SJSA1 (cell line): Measurements from ENCODE around the gene PLXND1. TPM values are rescaled to one million over a fixed set of nuclear protein-coding genes. Genes with fewer than 3 reads are reported as not detected.

Source experiments
- DNase-seq, 2 experiments: peaks; one replicate each; pipeline ENCODE4 v3.0.0-alpha.2; 2015 to 2020; ENCODE audit warnings: low spot score in 2 of 2, low read depth in 1 of 2
- H3K27ac ChIP-seq: fragments of 250-450 bp; sonication (Bioruptor Pico); 2 replicates; pipeline ENCODE4 v1.5.1; 2020; ENCODE audit warnings: mild to moderate bottlenecking, moderate library complexity
- H3K27me3 ChIP-seq: fragments of 250-450 bp; sonication (Bioruptor Pico); replicated peaks from 2 replicates; pipeline ENCODE4 v1.5.1; 2020; ENCODE audit warnings: mild to moderate bottlenecking, moderate library complexity
- H3K36me3 ChIP-seq: fragments of 250-450 bp; sonication (Bioruptor Pico); 2 replicates; pipeline ENCODE4 v1.5.1; 2020; ENCODE audit warnings: mild to moderate bottlenecking
- H3K4me1 ChIP-seq: fragments of 250-450 bp; sonication (Bioruptor Pico); replicated peaks from 2 replicates; pipeline ENCODE4 v1.6.1; 2021; ENCODE audit warnings: mild to moderate bottlenecking
- H3K4me3 ChIP-seq: fragments of 250-450 bp; sonication (Bioruptor Pico); 2 replicates; pipeline ENCODE4 v1.5.1; 2020; ENCODE audit warnings: mild to moderate bottlenecking
- H3K9me3 ChIP-seq: fragments of 250-450 bp; sonication (Bioruptor Pico); replicated peaks from 2 replicates; pipeline ENCODE4 v1.5.1; 2020; ENCODE audit warnings: mild to moderate bottlenecking
- total RNA-seq: library from RNA; depleted of rRNA; stranded (reverse); fragments of >200 nt; shearing (Covaris generic); gene quantifications from 2 replicates; pipeline ENCODE4 v1.2.3, GENCODE V29; 2014

The PLXND1 gene
- total RNA-seq, 1 experiment from 2014 or later, result 80.1 TPM

DNA sequence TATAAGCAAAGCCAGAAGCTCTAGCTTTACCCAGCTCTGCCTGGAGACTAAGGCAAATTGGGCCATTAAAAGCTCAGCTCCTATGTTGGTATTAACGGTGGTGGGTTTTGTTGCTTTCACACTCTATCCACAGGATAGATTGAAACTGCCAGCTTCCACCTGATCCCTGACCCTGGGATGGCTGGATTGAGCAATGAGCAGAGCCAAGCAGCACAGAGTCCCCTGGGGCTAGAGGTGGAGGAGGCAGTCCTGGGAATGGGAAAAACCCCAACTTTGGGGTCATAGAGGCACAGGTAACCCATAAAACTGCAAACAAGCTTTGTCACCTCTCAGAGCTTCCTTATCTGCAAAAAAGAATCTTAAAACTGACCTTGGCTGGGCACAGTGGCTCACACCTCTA lies 71.4 kb downstream of the PLXND1 start:
- H3K36me3 ChIP-seq, result no peaks in the 10 kb centered on the region
- no peaks in the 10 kb centered on the region for H3K9me3 ChIP-seq
- DNase-seq, result no peak
- no peak overlapping the region for H3K4me3 ChIP-seq
- H3K27ac ChIP-seq, result no peak overlapping the region
- H3K4me1 ChIP-seq, result peaks cover 14% of the 10 kb centered on the region
- no peaks in the 10 kb centered on the region for H3K27me3 ChIP-seq

GRCh38 chr3:129534428-129535027 lies 71.9 kb downstream of the PLXND1 start:
- no peak overlapping the region for H3K4me3 ChIP-seq
- DNase-seq, result no peak
- H3K27ac ChIP-seq, result no peak overlapping the region
- no peaks in the 10 kb centered on the region for H3K27me3 ChIP-seq
- H3K36me3 ChIP-seq, result no peaks in the 10 kb centered on the region
- H3K9me3 ChIP-seq, result no peaks in the 10 kb centered on the region
- H3K4me1 ChIP-seq, result peaks cover 20% of the 10 kb centered on the region

DNA sequence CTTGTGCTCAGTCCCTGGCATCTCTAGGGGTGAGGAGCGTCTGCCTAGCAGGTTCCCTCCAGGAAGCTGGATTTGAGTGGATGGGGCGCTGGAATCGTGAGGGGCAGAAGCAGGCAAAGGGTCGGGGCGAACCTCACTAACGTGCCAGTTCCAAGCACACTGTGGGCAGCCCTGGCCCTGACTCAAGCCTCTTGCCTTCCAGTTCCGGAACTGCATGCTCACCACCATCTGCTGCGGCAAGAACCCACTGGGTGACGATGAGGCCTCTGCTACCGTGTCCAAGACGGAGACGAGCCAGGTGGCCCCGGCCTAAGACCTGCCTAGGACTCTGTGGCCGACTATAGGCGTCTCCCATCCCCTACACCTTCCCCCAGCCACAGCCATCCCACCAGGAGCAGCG lies 73.1 kb downstream of the PLXND1 start:
- Histone ChIP-seq H3K4me1 (peaks cover 24% of the 10 kb centered on the region), H3K4me3 (no peak overlapping the region), H3K27ac (no peak overlapping the region), H3K36me3 (no peaks in the 10 kb centered on the region), H3K9me3 (no peaks in the 10 kb centered on the region), H3K27me3 (no peaks in the 10 kb centered on the region)
- no peak for DNase-seq

GRCh38 chr3:129532261-129532660 lies 74.2 kb downstream of the PLXND1 start:
- H3K36me3 ChIP-seq, result no peaks in the 10 kb centered on the region
- H3K9me3 ChIP-seq, result no peaks in the 10 kb centered on the region
- H3K4me3 ChIP-seq, result no peak overlapping the region
- H3K27me3 ChIP-seq, result no peaks in the 10 kb centered on the region
- DNase-seq, result no peak
- peaks cover 24% of the 10 kb centered on the region for H3K4me1 ChIP-seq
- H3K27ac ChIP-seq, result no peak overlapping the region

- no peak overlapping the region for H3K4me3 ChIP-seq
- H3K4me1 ChIP-seq, result peaks cover 24% of the 10 kb centered on the region
- H3K9me3 ChIP-seq, result no peaks in the 10 kb centered on the region
- DNase-seq, result no peak
- H3K36me3 ChIP-seq, result no peaks in the 10 kb centered on the region
- no peaks in the 10 kb centered on the region for H3K27me3 ChIP-seq
- H3K27ac ChIP-seq, result no peak overlapping the region
Measured at GRCh38 chr3:129531699-129532098, 74.8 kb downstream of the PLXND1 start.

- Histone ChIP-seq H3K27ac (no peak overlapping the region), H3K27me3 (no peaks in the 10 kb centered on the region), H3K9me3 (no peaks in the 10 kb centered on the region), H3K4me1 (peaks cover 24% of the 10 kb centered on the region), H3K4me3 (no peak overlapping the region), H3K36me3 (no peaks in the 10 kb centered on the region)
- no peak for DNase-seq
Measured at GRCh38 chr3:129530821-129531220, 75.7 kb downstream of the PLXND1 start.

DNA sequence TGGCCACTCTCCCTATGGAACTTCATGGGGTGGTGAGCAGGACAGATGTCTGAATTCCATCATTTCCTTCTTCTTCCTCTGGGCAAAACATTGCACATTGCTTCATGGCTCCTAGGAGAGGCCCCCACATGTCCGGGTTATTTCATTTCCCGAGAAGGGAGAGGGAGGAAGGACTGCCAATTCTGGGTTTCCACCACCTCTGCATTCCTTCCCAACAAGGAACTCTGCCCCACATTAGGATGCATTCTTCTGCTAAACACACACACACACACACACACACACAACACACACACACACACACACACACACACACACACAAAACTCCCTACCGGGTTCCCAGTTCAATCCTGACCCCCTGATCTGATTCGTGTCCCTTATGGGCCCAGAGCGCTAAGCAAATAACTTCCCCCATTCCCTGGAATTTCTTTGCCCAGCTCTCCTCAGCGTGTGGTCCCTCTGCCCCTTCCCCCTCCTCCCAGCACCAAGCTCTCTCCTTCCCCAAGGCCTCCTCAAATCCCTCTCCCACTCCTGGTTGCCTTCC lies 76.2 kb downstream of the PLXND1 start:
- Histone ChIP-seq H3K4me3 (no peak overlapping the region), H3K9me3 (no peaks in the 10 kb centered on the region), H3K4me1 (peaks cover 24% of the 10 kb centered on the region), H3K27ac (peak overlapping the region; percentile 15; the same call in 1 of the 2 replicates), H3K27me3 (no peaks in the 10 kb centered on the region), H3K36me3 (no peaks in the 10 kb centered on the region)
- peak in 1 of 2 experiments; percentile 57 for DNase-seq

DNA sequence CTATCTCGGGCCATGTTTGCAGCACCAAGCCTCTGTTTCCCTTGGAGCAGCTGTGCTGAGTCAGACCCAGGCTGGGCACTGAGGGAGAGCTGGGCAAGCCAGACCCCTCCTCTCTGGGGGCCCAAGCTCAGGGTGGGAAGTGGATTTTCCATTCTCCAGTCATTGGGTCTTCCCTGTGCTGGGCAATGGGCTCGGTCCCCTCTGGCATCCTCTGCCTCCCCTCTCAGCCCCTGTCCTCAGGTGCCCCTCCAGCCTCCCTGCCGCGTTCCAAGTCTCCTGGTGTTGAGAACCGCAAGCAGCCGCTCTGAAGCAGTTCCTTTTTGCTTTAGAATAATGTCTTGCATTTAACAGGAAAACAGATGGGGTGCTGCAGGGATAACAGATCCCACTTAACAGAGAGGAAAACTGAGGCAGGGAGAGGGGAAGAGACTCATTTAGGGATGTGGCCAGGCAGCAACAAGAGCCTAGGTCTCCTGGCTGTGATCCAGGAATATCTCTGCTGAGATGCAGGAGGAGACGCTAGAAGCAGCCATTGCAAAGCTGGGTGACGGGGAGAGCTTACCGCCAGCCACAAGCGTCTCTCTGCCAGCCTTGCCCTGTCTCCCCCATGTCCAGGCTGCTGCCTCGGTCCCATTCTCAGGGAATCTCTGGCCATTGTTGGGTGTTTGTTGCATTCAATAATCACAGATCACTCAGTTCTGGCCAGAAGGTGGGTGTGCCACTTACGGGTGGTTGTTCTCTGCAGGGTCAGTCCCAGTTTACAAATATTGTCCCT lies 76.9 kb downstream of the PLXND1 start:
- H3K36me3 ChIP-seq, result no peaks in the 10 kb centered on the region
- DNase-seq, result no peak

GRCh38 chr3:129528589-129529100 lies 77.8 kb downstream of the PLXND1 start, which contains the start of gene RHO:
Gene RHO, plus strand, starts transcription at chr3:129528639. Its CDS starts 95 bp downstream, at chr3:129528734.
- Histone ChIP-seq H3K4me1 (peaks cover 18% of the 10 kb centered on the region), H3K27me3 (no peaks in the 10 kb centered on the region), H3K4me3 (no peak within 1 kb of the TSS), H3K27ac (no peak within 1 kb of the TSS), H3K9me3 (no peaks in the 10 kb centered on the region), H3K36me3 (no peaks in the 10 kb centered on the region)
- no peak for DNase-seq

More for the DNA sequence above, 76.9 kb downstream of the PLXND1 start:
- Histone ChIP-seq H3K4me1 (peaks cover 22% of the 10 kb centered on the region), H3K9me3 (no peaks in the 10 kb centered on the region), H3K27ac (peak overlapping the region; percentile 15; the same call in 1 of the 2 replicates), H3K27me3 (no peaks in the 10 kb centered on the region), H3K4me3 (no peak overlapping the region)

DNA sequence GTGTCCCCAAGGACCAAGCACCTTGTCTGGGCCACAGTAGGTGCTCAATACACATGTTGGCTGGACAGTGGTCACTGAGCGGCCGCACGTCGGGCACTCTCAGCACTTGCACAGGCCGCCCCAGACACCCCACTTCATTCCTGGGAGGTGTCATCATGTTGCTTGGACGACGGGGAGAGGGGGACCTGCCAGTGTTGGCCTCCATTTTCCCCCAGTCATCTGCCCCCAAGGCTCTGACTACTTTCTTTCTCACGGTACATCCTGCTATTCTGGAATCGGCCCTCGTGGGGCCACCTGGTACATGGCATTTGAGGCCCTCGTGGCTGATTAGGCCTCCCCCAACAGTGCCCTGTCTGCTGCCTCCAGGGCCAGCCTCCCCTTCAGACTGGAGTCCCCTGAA lies 79.2 kb downstream of the PLXND1 start:
- Histone ChIP-seq H3K4me1 (peaks cover 18% of the 10 kb centered on the region), H3K27ac (no peak overlapping the region), H3K4me3 (no peak overlapping the region), H3K36me3 (no peaks in the 10 kb centered on the region), H3K27me3 (no peaks in the 10 kb centered on the region), H3K9me3 (no peaks in the 10 kb centered on the region)
- DNase-seq, result no peak

- H3K36me3 ChIP-seq, result no peaks in the 10 kb centered on the region
- H3K4me1 ChIP-seq, result peaks cover 18% of the 10 kb centered on the region
- no peaks in the 10 kb centered on the region for H3K27me3 ChIP-seq
- no peak for DNase-seq
- H3K4me3 ChIP-seq, result no peak overlapping the region
- H3K27ac ChIP-seq, result no peak overlapping the region
- H3K9me3 ChIP-seq, result no peaks in the 10 kb centered on the region
Measured at GRCh38 chr3:129526121-129526900, 80.2 kb downstream of the PLXND1 start.

DNA sequence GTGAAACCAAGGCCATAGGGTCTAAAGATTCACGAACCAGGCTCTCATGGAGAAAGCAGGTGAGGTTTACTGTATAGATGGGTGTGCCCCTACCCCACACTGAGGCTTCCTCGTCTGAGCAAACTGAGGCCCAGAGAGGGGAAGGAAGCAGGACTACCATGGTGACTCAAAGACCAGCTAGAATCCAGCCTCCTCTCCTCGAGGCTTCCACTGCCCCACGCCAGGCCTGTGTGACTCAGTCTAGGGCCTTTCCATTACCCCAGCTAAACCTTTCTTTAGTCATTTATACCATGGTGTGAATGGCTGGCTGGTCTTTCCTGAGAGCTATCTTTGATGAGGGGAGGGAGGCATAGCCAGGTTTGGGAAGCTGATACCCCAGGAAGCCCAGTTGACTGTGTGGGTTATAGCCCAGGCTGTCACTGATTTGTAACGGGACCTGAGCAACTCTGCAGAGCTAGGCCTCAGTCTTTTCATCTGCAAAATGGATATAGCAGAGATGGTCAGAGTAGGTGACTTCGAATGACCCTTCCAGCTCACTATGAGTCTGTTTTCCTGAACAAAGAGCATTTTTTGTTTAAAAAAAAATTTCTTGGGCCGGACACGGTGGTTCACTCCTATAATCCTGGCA lies 81.0 kb downstream of the PLXND1 start:
- Histone ChIP-seq H3K36me3 (no peaks in the 10 kb centered on the region), H3K27me3 (no peaks in the 10 kb centered on the region), H3K4me1 (peaks cover 13% of the 10 kb centered on the region), H3K4me3 (no peak overlapping the region), H3K9me3 (no peaks in the 10 kb centered on the region), H3K27ac (no peak overlapping the region)
- DNase-seq, result peak in 1 of 2 experiments; percentile 10

GRCh38 chr3:129524081-129524480 lies 82.4 kb downstream of the PLXND1 start:
- no peak overlapping the region for H3K27ac ChIP-seq
- H3K36me3 ChIP-seq, result no peaks in the 10 kb centered on the region; the same call in 1 of the 2 replicates
- DNase-seq, result no peak
- H3K27me3 ChIP-seq, result no peaks in the 10 kb centered on the region
- H3K9me3 ChIP-seq, result no peaks in the 10 kb centered on the region
- H3K4me3 ChIP-seq, result no peak overlapping the region
- no peaks in the 10 kb centered on the region for H3K4me1 ChIP-seq
